ENCODE measurements around the gene TP53I11. TPM values are rescaled to one million over a fixed set of nuclear protein-coding genes. Genes with fewer than 3 reads are reported as not detected.
A peak's percentile ranks its signal among the peaks of the same experiment; 100 is the strongest.

The TP53I11 gene
- total and polyA plus RNA-seq, 9 of the 15 experiments (the other 6 are each of a cell fraction or from before 2014, with no cell fraction given): 0.14 to 2.5 (median 1.2) TPM; not detected in 2

GRCh38 chr11:44955015-44955738 is 4.5 kb upstream of the TP53I11 start (continued):
- peak; percentile 19; the same call in 1 of the 2 replicates for TF ChIP-seq CEBPG (CRISPR knock-in tag; IDR thresholded peaks at IDR 0.05)
- peak in 1 of 2 experiments; percentile 52; a peak in 2 of 4 replicates for TF ChIP-seq CEBPG (tag; conservative IDR thresholded peaks at IDR 0.05 in 1 of 2, IDR thresholded peaks at IDR 0.05 in 1 of 2)
- no peak for TF ChIP-seq PKNOX1 (IDR thresholded peaks at IDR 0.05)
- TF ChIP-seq POLR3G (IDR thresholded peaks at IDR 0.05; ENCODE audit: extremely low read depth, insufficient read length, insufficient replicate concordance): no peak
- no peak for TF ChIP-seq ZNF143 (CRISPR knock-in tag; IDR thresholded peaks at IDR 0.05)
- no peak for TF ChIP-seq DEAF1 (CRISPR knock-in tag; IDR thresholded peaks at IDR 0.05)
- TF ChIP-seq RBFOX2 (IDR thresholded peaks at IDR 0.05; ENCODE audit: low read depth, low read length): no peak
- TF ChIP-seq NFIC (IDR thresholded peaks at IDR 0.05): no peak
- TF ChIP-seq RCOR1 (IDR thresholded peaks at IDR 0.05; ENCODE audit: borderline replicate concordance in 1 of 2, low read depth in 2 of 2, low read length in 2 of 2): no peak
- TF ChIP-seq OTX1 (CRISPR knock-in tag; IDR thresholded peaks at IDR 0.05): no peak
- TF ChIP-seq SAFB (IDR thresholded peaks at IDR 0.05; ENCODE audit: borderline replicate concordance, low read depth, low read length): no peak
- TF ChIP-seq ZBTB5 (IDR thresholded peaks at IDR 0.05): no peak
- no peak for TF ChIP-seq SRSF3 (IDR thresholded peaks at IDR 0.05; ENCODE audit: insufficient read depth, low read length)
- no peak; the same call in 1 of the 2 replicates for TF ChIP-seq EP300 (IDR thresholded peaks at IDR 0.05; ENCODE audit: low read length)
- TF ChIP-seq ZBTB8A (IDR thresholded peaks at IDR 0.05; ENCODE audit: partially characterized antibody): no peak
- TF ChIP-seq TBP (optimal IDR thresholded peaks at IDR 0.05; ENCODE audit: low read depth, low read length): no peak
- no peak for TF ChIP-seq NONO (IDR thresholded peaks at IDR 0.05; ENCODE audit: low read depth in 2 of 2, low read length in 1 of 2)
- TF ChIP-seq E2F5 (CRISPR knock-in tag; IDR thresholded peaks at IDR 0.05): no peak
- TF ChIP-seq CBFA2T2 (conservative IDR thresholded peaks at IDR 0.05): 0 out of 2 replicates have a peak, but pooled peaks have one; percentile 10
- no peak for TF ChIP-seq TEAD2 (tag; IDR thresholded peaks at IDR 0.05)

Data from K562 (cell line).